Activated B cell treated with CpG ODN at 0.5 μM for 24 hours (primary cell): ENCODE measurements around the gene MEG3. TPM values are rescaled to one million over a fixed set of nuclear protein-coding genes. Genes with fewer than 3 reads are reported as not detected.

Experiments
- ATAC-seq: fragments of 200-7000 bp; cut with Tn5 transposase; one replicate; pipeline ENCODE4 v1.10.0; 2021; ENCODE audit warnings: low read depth, mild to moderate bottlenecking, moderate library complexity
- CTCF ChIA-PET: fragments of 350-600 bp; sonication (Branson Sonifier 250); formaldehyde crosslinking; loops from one replicate; lab custom pipeline; 2021; ENCODE audit warnings: antibody characterized with exemption; lab: Charles Lee
- POLR2A ChIA-PET: fragments of 350-600 bp; sonication (Branson Sonifier 250); formaldehyde crosslinking; loops from one replicate; lab custom pipeline; 2021; ENCODE audit warnings: antibody characterized with exemption; lab: Charles Lee
- DNase-seq: peaks from one replicate; pipeline ENCODE4 v3.0.0; 2022
- H3K27ac Mint-ChIP-seq: one replicate; pipeline ENCODE4 v1.8.0; 2020; ENCODE audit warnings: mixed read lengths
- H3K27me3 Mint-ChIP-seq: one replicate; pipeline ENCODE4 v1.8.0; 2021; ENCODE audit warnings: mixed read lengths
- H3K36me3 Mint-ChIP-seq: one replicate; pipeline ENCODE4 v1.8.0; 2021; ENCODE audit warnings: low read depth, mixed read lengths
- H3K4me1 Mint-ChIP-seq: one replicate; pipeline ENCODE4 v1.8.0; 2021; ENCODE audit warnings: mixed read lengths
- H3K4me3 Mint-ChIP-seq: one replicate; pipeline ENCODE4 v1.8.0; 2020; ENCODE audit warnings: mild to moderate bottlenecking, mixed read lengths
- H3K9me3 Mint-ChIP-seq: one replicate; pipeline ENCODE4 v1.8.0; 2020; ENCODE audit warnings: mixed read lengths
- CTCF ChIP-seq: fragments of 200-600 bp; IDR thresholded peaks from one replicate; pipeline ENCODE4 v1.8.0; 2022; ENCODE audit warnings: antibody characterized with exemption, mild to moderate bottlenecking
- intact Hi-C: fragments of 100-400 bp; cut with micrococcal nuclease; formaldehyde crosslinking; loops from one replicate; pipeline ENCODE4 v1.15.1; 2024
- total RNA-seq: library from RNA; stranded (reverse); gene quantifications from 2 replicates; pipeline ENCODE4 v1.2.3, GENCODE V29; 2022

MEG3 gene
- total RNA-seq, 1 donor from 2014 or later, result not detected

GRCh38 chr14:100834794-100835547 is 9.1 kb downstream of the MEG3 start:
- intact Hi-C loops, result no loop called here
- no peak for TF ChIP-seq CTCF
- Mint-ChIP-seq H3K9me3 (no peaks in the 10 kb centered on the region), H3K36me3 (no peaks in the 10 kb centered on the region), H3K27ac (no peak overlapping the region), H3K4me1 (no peaks in the 10 kb centered on the region), H3K27me3 (no peaks in the 10 kb centered on the region), H3K4me3 (no peak overlapping the region)
- DNase-seq (no peak), ATAC-seq (no peak)
- POLR2A ChIA-PET, result no interaction called here
- CTCF ChIA-PET, result no interaction called here

GRCh38 chr14:100835548-100836310 is 9.8 kb downstream of the MEG3 start:
- H3K27ac Mint-ChIP-seq, result no peak overlapping the region
- DNase-seq (no peak), ATAC-seq (no peak)
- TF ChIP-seq CTCF, result no peak
- no peaks in the 10 kb centered on the region for H3K4me1 Mint-ChIP-seq
- H3K27me3 Mint-ChIP-seq, result no peaks in the 10 kb centered on the region
- intact Hi-C loops, result no loop called here
- H3K36me3 Mint-ChIP-seq, result no peaks in the 10 kb centered on the region
- no peak overlapping the region for H3K4me3 Mint-ChIP-seq
- no peaks in the 10 kb centered on the region for H3K9me3 Mint-ChIP-seq
- ChIA-PET CTCF (no interaction called here), POLR2A (no interaction called here)

- CTCF ChIA-PET, result no interaction called here
- no peak for DNase-seq
- ATAC-seq, result no peak
- intact Hi-C loops, result no loop called here
- POLR2A ChIA-PET, result no interaction called here
- TF ChIP-seq CTCF, result no peak
- no peaks in the 10 kb centered on the region for H3K9me3 Mint-ChIP-seq
- no peak overlapping the region for H3K27ac Mint-ChIP-seq
- H3K27me3 Mint-ChIP-seq, result no peaks in the 10 kb centered on the region
- H3K4me1 Mint-ChIP-seq, result no peaks in the 10 kb centered on the region
- H3K36me3 Mint-ChIP-seq, result no peaks in the 10 kb centered on the region
- no peak overlapping the region for H3K4me3 Mint-ChIP-seq
These were observed 10.4 kb downstream of the MEG3 start for GRCh38 chr14:100836311-100836805.

- ChIA-PET CTCF (no interaction called here), POLR2A (no interaction called here)
- Mint-ChIP-seq H3K4me1 (no peaks in the 10 kb centered on the region), H3K9me3 (no peaks in the 10 kb centered on the region), H3K36me3 (no peaks in the 10 kb centered on the region), H3K27ac (no peak overlapping the region), H3K27me3 (no peaks in the 10 kb centered on the region), H3K4me3 (no peak overlapping the region)
- intact Hi-C loops, result no loop called here
- TF ChIP-seq CTCF, result no peak
- DNase-seq (no peak), ATAC-seq (no peak)
These were observed 11.3 kb downstream of the MEG3 start for GRCh38 chr14:100836941-100837804.
